ENCODE measurements around the gene CACNA1E.

- TF ChIP-seq TAF1 (IDR thresholded peaks at IDR 0.05; ENCODE audit: low read depth, low read length) (no peak), POLR2AphosphoS5 (IDR thresholded peaks at IDR 0.05; ENCODE audit: low read depth, low read length) (no peak), POLR2A (IDR thresholded peaks at IDR 0.05; ENCODE audit: low read depth, low read length) (no peak), SPI1 (IDR thresholded peaks at IDR 0.05; ENCODE audit: low read depth, low read length) (no peak)
These were observed 164.2 kb downstream of the CACNA1E start for GRCh38 chr1:181647314-181648035.
